ENCODE results near the gene RNF180.
A peak's percentile ranks its signal among the peaks of the same experiment; 100 is the strongest.

GRCh38 chr5:64165500-64166200 lies at the start of gene RNF180:
- TF ChIP-seq POLR2AphosphoS5 (IDR thresholded peaks at IDR 0.05; ENCODE audit: borderline replicate concordance, low read depth, low read length) (no peak), EZH2 (IDR thresholded peaks at IDR 0.05) (peak; percentile 86)
